BE2C (cell line): ENCODE results near the gene SLC44A3. TPM values are rescaled to one million over a fixed set of nuclear protein-coding genes. Genes with fewer than 3 reads are reported as not detected.
A peak's percentile ranks its signal among the peaks of the same experiment; 100 is the strongest.

Experiments
- DNase-seq: peaks from one replicate; pipeline ENCODE4 v3.0.0-alpha.2; 2020
- H3K27me3 ChIP-seq: fragments of 250-450 bp; sonication (Bioruptor Pico); 2 replicates; pipeline ENCODE4 v1.5.1; 2020; ENCODE audit warnings: mild to moderate bottlenecking
- H3K36me3 ChIP-seq: fragments of 250-450 bp; sonication (Bioruptor Pico); 2 replicates; pipeline ENCODE4 v1.5.1; 2020; ENCODE audit warnings: mild to moderate bottlenecking
- H3K4me1 ChIP-seq: fragments of 250-450 bp; sonication (Bioruptor Pico); 2 replicates; pipeline ENCODE4 v1.5.1; 2020
- H3K4me3 ChIP-seq: 2 replicates; pipeline ENCODE4 v1.5.1; 2011; ENCODE audit warnings: low read depth, low read length
- H3K9me3 ChIP-seq: fragments of 250-450 bp; sonication (Bioruptor Pico); 2 replicates; pipeline ENCODE4 v1.5.1; 2020
- polyA plus RNA-seq: library from polyadenylated mRNA; unstranded; fragments of >200 nt; gene quantifications from one replicate; pipeline ENCODE4 v1.2.1, GENCODE V29; 2012; ENCODE audit warnings: low read depth, missing spikeins; ENCODE audit not compliant: insufficient read length, insufficient read depth
- TF ChIP-seq, protein P1 (sequence below): IDR thresholded peaks from 2 replicates; pipeline ENCODE4 v1.5.1; 2012; ENCODE audit warnings: mild to moderate bottlenecking, low read depth, low read length

Gene SLC44A3, protein sequence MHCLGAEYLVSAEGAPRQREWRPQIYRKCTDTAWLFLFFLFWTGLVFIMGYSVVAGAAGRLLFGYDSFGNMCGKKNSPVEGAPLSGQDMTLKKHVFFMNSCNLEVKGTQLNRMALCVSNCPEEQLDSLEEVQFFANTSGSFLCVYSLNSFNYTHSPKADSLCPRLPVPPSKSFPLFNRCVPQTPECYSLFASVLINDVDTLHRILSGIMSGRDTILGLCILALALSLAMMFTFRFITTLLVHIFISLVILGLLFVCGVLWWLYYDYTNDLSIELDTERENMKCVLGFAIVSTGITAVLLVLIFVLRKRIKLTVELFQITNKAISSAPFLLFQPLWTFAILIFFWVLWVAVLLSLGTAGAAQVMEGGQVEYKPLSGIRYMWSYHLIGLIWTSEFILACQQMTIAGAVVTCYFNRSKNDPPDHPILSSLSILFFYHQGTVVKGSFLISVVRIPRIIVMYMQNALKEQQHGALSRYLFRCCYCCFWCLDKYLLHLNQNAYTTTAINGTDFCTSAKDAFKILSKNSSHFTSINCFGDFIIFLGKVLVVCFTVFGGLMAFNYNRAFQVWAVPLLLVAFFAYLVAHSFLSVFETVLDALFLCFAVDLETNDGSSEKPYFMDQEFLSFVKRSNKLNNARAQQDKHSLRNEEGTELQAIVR
- polyA plus RNA-seq: not detected

DNA sequence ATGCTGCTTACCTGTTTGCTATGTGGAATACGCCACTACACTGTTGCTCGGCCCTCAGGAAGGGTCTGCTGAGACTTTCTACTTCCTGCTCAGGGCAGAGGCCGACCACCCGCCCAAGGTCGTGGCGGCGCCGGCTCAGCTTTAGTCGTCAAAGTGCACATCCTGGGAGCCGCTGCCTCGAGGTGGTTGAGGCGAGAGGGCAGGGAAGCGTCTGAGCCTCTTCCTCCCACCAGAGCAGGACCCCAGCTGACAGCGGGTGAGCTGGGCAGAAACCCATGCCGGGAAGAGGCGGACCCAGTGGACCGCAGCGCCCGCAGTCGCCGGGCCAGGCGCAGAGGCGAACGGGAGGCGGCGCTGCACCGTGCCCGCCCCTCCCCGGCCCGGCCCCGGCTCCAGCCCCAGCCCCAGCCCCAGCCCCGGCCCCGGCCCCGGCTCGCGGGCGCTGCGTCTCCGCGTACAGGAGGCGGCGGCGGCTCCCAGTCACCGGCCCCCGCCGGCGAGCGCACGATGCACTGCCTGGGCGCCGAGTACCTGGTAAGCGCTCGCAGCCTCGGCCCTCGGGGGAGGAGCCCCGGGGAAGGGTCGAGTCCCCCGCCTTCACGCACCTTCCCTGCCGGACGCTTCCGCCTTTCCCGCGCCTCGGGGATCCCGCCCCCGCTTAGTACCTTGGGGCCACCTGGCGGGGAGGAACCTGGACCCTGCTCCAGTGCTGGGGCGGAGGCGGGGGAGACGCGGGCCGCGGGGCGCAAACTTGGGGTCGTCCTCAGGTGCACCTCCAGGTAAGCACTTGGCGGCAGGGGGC is at the start of gene SLC44A3:
TSS of gene SLC44A3 (plus strand) at position 413 of the 802 bp plus-strand sequence. CDS start at position 508, 95 bp downstream.
- Histone ChIP-seq H3K36me3 (no peaks in the 10 kb centered on the region), H3K9me3 (no peaks in the 10 kb centered on the region), H3K4me3 (peak within 1 kb of the TSS; percentile 56), H3K27me3 (no peaks in the 10 kb centered on the region), H3K4me1 (no peaks in the 10 kb centered on the region; the same call in 1 of the 2 replicates)
- DNase-seq: peak; percentile 46
- TF ChIP-seq, protein P1, sequence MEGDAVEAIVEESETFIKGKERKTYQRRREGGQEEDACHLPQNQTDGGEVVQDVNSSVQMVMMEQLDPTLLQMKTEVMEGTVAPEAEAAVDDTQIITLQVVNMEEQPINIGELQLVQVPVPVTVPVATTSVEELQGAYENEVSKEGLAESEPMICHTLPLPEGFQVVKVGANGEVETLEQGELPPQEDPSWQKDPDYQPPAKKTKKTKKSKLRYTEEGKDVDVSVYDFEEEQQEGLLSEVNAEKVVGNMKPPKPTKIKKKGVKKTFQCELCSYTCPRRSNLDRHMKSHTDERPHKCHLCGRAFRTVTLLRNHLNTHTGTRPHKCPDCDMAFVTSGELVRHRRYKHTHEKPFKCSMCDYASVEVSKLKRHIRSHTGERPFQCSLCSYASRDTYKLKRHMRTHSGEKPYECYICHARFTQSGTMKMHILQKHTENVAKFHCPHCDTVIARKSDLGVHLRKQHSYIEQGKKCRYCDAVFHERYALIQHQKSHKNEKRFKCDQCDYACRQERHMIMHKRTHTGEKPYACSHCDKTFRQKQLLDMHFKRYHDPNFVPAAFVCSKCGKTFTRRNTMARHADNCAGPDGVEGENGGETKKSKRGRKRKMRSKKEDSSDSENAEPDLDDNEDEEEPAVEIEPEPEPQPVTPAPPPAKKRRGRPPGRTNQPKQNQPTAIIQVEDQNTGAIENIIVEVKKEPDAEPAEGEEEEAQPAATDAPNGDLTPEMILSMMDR: no peak

DNA sequence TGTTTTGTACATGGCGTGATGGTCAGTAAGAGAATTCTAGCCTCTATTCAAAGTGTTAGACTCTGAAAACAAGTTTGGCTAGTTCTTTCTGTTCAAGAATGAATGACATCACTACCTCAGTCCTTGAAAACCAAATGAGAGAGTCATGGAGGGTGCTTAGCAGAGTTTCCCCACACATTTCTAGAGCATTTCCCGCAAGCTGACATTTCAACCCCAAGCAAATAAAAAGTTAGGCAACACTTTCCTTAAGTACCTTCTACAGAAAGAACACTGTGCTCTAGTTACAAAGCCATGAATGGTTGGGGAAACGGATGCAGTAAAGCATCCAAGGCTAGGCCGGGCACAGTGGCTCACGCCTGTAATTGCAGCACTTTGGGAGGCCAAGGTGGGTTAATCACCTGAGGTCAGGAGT is 47.9 kb upstream of the SLC44A3 start:
- no peaks in the 10 kb centered on the region for H3K27me3 ChIP-seq

DNA sequence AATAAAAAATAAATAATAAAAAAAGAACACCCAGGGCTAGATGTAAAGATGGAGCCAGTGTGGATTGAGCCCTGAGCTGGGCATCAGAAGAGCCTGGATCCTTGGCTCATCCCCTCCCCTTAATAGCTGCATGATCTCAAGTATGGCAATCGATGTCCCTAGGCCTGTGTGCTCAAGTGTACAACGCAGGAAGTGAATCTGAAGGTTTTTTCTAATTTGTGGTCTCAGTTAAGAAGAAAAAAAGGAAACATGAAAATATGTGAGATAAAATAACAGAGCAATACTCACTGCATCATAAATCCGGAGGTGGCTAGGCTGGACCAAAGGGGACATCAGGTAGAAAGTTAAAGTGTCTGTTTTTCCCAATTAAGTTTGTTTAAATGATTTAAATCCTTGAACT is 47.3 kb upstream of the SLC44A3 start:
- TF ChIP-seq, protein P1: no peak
- H3K9me3 ChIP-seq: no peaks in the 10 kb centered on the region
- DNase-seq: no peak
- no peak overlapping the region for H3K4me3 ChIP-seq
- no peaks in the 10 kb centered on the region for H3K36me3 ChIP-seq
- H3K27me3 ChIP-seq: no peaks in the 10 kb centered on the region
- no peaks in the 10 kb centered on the region for H3K4me1 ChIP-seq

More for the DNA sequence above, 47.9 kb upstream of the SLC44A3 start:
- Histone ChIP-seq H3K4me3 (no peak overlapping the region), H3K9me3 (no peaks in the 10 kb centered on the region), H3K36me3 (no peaks in the 10 kb centered on the region), H3K4me1 (no peaks in the 10 kb centered on the region)
- TF ChIP-seq, protein P1: no peak
- no peak for DNase-seq

DNA sequence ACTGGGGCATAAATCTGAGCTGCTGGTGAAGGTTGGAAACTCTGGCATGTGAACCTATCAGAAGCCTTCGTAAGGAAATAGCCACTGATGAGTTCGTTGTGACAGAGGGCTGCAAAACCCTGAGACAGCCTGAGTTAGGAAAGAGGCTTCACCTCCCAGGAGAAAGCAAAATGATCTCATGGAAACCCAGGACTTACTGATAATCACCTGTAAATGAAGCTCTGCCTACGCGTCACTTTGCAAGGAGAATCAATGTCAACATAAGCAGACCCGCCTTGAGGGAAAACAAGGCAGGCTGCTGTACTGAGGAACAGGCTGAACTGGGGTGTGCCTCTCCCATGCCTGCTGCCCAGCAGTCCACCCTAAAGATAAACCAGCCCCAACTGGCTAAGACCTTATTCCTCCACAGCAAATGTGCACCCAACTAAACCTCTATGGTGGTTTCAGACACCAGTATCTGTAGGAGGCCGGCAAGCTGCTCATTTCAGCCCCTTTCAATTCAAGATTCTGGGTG is 46.8 kb upstream of the SLC44A3 start:
- no peak overlapping the region for H3K4me3 ChIP-seq
- TF ChIP-seq, protein P1: no peak
- H3K27me3 ChIP-seq: no peaks in the 10 kb centered on the region
- no peaks in the 10 kb centered on the region for H3K36me3 ChIP-seq
- H3K4me1 ChIP-seq: no peaks in the 10 kb centered on the region
- no peak for DNase-seq
- no peaks in the 10 kb centered on the region for H3K9me3 ChIP-seq

DNA sequence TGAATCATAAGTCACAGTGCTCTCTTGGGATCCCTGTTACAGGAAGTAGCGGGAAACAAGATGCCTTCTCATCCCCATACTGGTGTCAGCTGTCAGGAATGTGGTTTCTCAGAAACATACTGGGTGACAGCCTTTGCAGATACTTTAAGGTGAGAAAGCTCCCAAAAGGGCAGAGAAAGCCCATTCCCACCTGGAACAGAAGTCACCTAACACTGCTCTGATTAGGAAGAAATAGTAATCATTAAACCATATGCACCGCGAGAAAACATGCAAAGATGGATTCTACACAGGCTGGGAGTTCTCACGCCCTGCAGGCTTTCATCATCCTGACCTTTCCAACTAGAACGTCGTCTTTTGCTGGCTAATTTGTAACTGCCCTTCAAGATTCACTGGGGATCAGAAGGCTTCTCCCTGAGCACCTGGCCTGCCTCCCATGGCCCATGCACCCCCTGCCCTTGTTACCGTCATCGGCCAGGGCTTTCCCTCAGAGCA is 46.2 kb upstream of the SLC44A3 start:
- Histone ChIP-seq H3K4me3 (no peak overlapping the region), H3K36me3 (no peaks in the 10 kb centered on the region), H3K27me3 (no peaks in the 10 kb centered on the region), H3K4me1 (no peaks in the 10 kb centered on the region), H3K9me3 (no peaks in the 10 kb centered on the region)
- TF ChIP-seq, protein P1: no peak
- no peak for DNase-seq
